Measurements from ENCODE around the gene NTM.

Gene NTM

GRCh38 chr11:131540676-131541075 is 170.3 kb downstream of the NTM start:
- no peak for DNase-seq (ENCODE audit: extremely low read depth in 1 of 2, low read depth in 1 of 2)

GRCh38 chr11:131543389-131544025 is 173.1 kb downstream of the NTM start:
- no peak for DNase-seq (ENCODE audit: extremely low read depth in 1 of 2, low read depth in 1 of 2)

GRCh38 chr11:131544591-131544990 is 174.2 kb downstream of the NTM start:
- DNase-seq (ENCODE audit: extremely low read depth in 1 of 2, low read depth in 1 of 2) = no peak

GRCh38 chr11:131546218-131546895 is 175.9 kb downstream of the NTM start:
- DNase-seq (ENCODE audit: extremely low read depth in 1 of 2, low read depth in 1 of 2) = no peak

- no peak for DNase-seq (ENCODE audit: extremely low read depth in 1 of 2, low read depth in 1 of 2)
Observed at GRCh38 chr11:131549099-131549498, 178.7 kb downstream of the NTM start.

- no peak for DNase-seq (ENCODE audit: extremely low read depth in 1 of 2, low read depth in 1 of 2)
Observed at GRCh38 chr11:131549770-131550169, 179.4 kb downstream of the NTM start.

GRCh38 chr11:131560287-131560686 is 189.9 kb downstream of the NTM start:
- no peak for DNase-seq (ENCODE audit: extremely low read depth in 1 of 2, low read depth in 1 of 2)

- no peak for DNase-seq (ENCODE audit: extremely low read depth in 1 of 2, low read depth in 1 of 2)
Observed at GRCh38 chr11:131561501-131561900, 191.1 kb downstream of the NTM start.

- DNase-seq (ENCODE audit: extremely low read depth in 1 of 2, low read depth in 1 of 2) = no peak
Observed at GRCh38 chr11:131561972-131562371, 191.6 kb downstream of the NTM start.

GRCh38 chr11:131568318-131568717 is 197.9 kb downstream of the NTM start:
- DNase-seq (ENCODE audit: extremely low read depth in 1 of 2, low read depth in 1 of 2) = no peak

- DNase-seq (ENCODE audit: extremely low read depth in 1 of 2, low read depth in 1 of 2) = no peak
Observed at GRCh38 chr11:131571571-131571970, 201.2 kb downstream of the NTM start.

GRCh38 chr11:131572423-131572822 is 202.0 kb downstream of the NTM start:
- no peak for DNase-seq (ENCODE audit: extremely low read depth in 1 of 2, low read depth in 1 of 2)

GRCh38 chr11:131579932-131580387 is 209.5 kb downstream of the NTM start:
- DNase-seq (ENCODE audit: extremely low read depth in 1 of 2, low read depth in 1 of 2) = no peak

GRCh38 chr11:131580476-131580875 is 210.1 kb downstream of the NTM start:
- no peak for DNase-seq (ENCODE audit: extremely low read depth in 1 of 2, low read depth in 1 of 2)

- no peak for DNase-seq (ENCODE audit: extremely low read depth in 1 of 2, low read depth in 1 of 2)
Observed at GRCh38 chr11:131581046-131581445, 210.6 kb downstream of the NTM start.

GRCh38 chr11:131582021-131582525 is 211.7 kb downstream of the NTM start:
- no peak for DNase-seq (ENCODE audit: extremely low read depth in 1 of 2, low read depth in 1 of 2)

- no peak for DNase-seq (ENCODE audit: extremely low read depth in 1 of 2, low read depth in 1 of 2)
Observed at GRCh38 chr11:131583421-131583820, 213.0 kb downstream of the NTM start.

GRCh38 chr11:131583938-131584337 is 213.5 kb downstream of the NTM start:
- DNase-seq (ENCODE audit: extremely low read depth in 1 of 2, low read depth in 1 of 2) = no peak

- no peak for DNase-seq (ENCODE audit: extremely low read depth in 1 of 2, low read depth in 1 of 2)
Observed at GRCh38 chr11:131584785-131585592, 214.6 kb downstream of the NTM start.

- DNase-seq (ENCODE audit: extremely low read depth in 1 of 2, low read depth in 1 of 2) = no peak
Observed at GRCh38 chr11:131588057-131588456, 217.6 kb downstream of the NTM start.

- DNase-seq (ENCODE audit: extremely low read depth in 1 of 2, low read depth in 1 of 2) = no peak
Observed at GRCh38 chr11:131591051-131591461, 220.6 kb downstream of the NTM start.

GRCh38 chr11:131592152-131592551 is 221.7 kb downstream of the NTM start:
- DNase-seq (ENCODE audit: extremely low read depth in 1 of 2, low read depth in 1 of 2) = no peak

All from stimulated activated CD8-positive, alpha-beta memory T cell treated with anti-CD3 and anti-CD28 coated beads, Interleukin-7, amount 100 ng/mL, for 48 hours (primary cell).